Activated CD8-positive, alpha-beta memory T cell treated with anti-CD3 and anti-CD28 coated beads, Interleukin-2, amount 50 U/mL, for 24 hours (primary cell): Measurements from ENCODE around the gene PTGIS.
"Not testable (repeated sequence)": the region's sequence is repeated elsewhere in the genome, so short reads cannot be mapped to it uniquely, and the experiment has no call there.

Experiments used
- DNase-seq: peaks from one replicate; pipeline ENCODE4 v3.0.0-alpha.2; 2020; ENCODE audit errors: extremely low read depth

Gene PTGIS

DNA sequence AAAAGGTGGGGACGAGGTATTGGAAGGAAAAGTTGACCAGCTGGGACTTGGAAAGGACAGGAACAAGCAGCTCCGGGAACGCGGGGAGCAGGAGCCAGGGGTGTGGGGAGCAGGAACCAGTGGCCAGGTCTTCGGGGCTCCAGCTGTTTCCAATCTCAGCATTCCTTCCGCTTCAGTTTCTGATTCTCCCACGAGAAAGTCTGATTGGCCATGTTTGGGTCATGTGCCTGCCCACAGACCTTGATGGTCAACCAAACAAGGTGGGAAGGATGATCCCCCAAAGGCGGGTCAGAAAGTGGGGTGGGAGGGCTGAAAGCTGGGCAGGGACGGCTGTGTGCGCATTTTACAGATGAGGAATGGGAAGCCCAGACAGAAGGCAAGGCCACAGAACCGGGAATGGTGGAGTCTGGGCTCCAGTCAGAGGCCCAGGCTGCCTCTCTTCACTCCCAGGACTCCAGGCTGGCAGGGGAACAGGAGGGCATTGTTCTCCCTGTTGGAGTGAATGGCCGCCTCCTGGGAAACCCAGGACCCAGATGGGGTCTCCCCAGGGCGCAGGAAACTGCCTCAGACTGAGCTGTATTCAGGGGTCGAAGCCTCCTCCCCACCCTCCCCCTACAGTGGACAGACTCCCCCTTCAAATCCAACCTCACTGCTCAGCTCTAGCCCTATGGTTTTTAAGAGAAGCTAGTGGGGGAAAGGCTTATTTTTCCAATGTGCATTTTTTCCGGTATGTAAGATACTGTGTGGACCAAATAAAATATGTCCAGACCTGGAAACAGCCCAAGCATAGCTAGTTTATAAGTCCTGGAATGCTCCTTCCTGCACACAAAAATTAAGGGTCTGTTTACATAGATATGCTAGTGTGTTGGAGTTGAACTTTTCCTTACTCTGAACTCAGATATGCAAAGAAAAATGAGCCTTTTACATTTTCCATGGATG is 12.2 kb upstream of the PTGIS start:
- DNase-seq: no peak

- no peak for DNase-seq
These were observed 11.3 kb upstream of the PTGIS start for GRCh38 chr20:49579195-49579594.

- no peak for DNase-seq
These were observed 10.5 kb upstream of the PTGIS start for GRCh38 chr20:49578436-49578835.

GRCh38 chr20:49575551-49576060 is 7.7 kb upstream of the PTGIS start:
- no peak for DNase-seq

- DNase-seq: no peak
These were observed 6.0 kb upstream of the PTGIS start for GRCh38 chr20:49573900-49574416.

GRCh38 chr20:49572857-49573256 is 4.9 kb upstream of the PTGIS start:
- DNase-seq: no peak

GRCh38 chr20:49571553-49571835 is 3.6 kb upstream of the PTGIS start:
- DNase-seq: no peak

DNA sequence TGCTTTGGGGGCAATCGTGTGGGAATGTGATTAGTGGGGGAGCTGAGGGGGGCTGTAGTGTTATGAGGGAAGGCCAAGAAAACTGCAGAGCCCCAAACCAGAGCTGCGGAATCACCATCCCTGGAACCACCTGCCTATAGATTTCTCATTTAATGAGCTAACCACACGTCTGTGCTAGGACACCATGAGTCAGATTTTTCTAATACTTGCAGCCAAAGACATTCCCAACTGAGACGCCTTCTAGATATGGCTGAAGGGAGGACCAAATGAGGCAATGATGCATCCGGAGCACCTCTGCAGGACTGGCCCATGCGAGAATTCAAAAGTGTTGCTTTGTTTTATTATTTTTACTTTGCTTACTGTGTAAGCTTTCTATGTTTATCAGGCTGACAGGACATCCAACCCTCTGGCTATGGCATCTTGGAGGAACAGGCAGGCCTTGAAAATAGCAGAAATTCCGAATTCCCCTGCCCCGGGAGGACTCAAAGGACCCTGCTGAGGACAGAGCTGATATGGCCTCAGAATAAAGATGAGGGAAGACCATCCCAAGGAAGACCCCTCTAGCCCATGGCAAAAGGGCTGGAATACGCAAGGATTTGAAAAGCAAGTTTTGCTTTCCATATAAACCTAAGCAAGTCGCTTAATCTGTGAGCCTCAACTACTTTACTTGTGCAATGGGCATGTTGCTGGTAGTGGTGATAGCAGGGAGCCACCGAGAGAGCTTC is 3.1 kb upstream of the PTGIS start:
- DNase-seq: no peak

DNA sequence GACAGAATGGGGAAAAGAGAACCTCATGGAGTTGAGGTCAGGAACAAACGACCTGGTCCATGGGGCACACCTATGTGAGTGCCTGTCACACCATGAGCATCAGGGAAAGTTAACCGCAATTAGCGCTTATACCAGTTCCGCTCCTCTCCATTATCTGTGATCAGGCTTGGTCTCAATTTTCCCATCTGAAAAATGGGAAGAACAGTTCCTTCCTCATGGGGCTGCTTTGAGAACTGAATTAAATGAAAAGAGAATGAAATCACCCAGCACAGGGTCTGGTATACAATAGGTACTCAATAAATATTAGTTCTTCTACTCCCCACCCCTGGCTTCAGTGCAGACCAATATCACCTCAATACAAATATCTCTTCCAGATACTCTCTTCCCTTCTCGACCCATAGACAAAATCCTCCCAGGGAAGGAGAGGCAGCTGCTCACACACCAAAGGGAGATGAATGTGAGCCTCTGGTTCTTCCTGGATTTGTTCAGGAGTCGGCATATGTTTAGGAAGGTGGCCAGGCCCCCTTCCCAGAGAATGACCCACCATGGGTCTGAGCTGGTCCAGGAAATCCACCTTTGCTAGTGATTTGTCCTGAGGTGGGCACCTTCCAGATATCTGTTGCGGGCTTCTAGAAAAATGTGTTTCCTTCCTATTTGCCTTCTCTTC is 2.4 kb upstream of the PTGIS start:
- no peak for DNase-seq

GRCh38 chr20:49569411-49570115 is 1.6 kb upstream of the PTGIS start:
- no peak for DNase-seq

- DNase-seq: no peak
These were observed 578 bp upstream of the PTGIS start for GRCh38 chr20:49568278-49569151.

GRCh38 chr20:49566401-49567364 is 1.3 kb downstream of the PTGIS start:
- no peak for DNase-seq

DNA sequence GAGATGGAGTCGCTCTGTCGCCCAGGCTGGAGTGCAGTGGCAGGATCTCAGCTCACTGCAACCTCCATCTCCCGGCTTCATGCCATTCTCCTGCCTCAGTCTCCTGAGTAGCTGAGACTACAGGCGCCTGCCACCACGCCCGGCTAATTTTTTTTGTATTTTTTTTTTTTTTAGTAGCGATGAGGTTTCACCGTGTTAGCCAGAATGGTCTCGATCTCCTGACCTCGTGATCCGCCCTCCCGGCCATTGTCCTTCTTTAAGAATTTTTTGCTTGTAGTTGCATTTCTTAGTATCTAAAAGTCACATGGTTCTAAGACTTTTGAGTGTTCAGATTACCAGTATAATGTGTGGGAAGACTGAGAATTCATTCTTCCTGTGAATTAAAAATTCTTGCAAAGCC is 2.9 kb downstream of the PTGIS start:
- not testable (repeated sequence) for DNase-seq

DNA sequence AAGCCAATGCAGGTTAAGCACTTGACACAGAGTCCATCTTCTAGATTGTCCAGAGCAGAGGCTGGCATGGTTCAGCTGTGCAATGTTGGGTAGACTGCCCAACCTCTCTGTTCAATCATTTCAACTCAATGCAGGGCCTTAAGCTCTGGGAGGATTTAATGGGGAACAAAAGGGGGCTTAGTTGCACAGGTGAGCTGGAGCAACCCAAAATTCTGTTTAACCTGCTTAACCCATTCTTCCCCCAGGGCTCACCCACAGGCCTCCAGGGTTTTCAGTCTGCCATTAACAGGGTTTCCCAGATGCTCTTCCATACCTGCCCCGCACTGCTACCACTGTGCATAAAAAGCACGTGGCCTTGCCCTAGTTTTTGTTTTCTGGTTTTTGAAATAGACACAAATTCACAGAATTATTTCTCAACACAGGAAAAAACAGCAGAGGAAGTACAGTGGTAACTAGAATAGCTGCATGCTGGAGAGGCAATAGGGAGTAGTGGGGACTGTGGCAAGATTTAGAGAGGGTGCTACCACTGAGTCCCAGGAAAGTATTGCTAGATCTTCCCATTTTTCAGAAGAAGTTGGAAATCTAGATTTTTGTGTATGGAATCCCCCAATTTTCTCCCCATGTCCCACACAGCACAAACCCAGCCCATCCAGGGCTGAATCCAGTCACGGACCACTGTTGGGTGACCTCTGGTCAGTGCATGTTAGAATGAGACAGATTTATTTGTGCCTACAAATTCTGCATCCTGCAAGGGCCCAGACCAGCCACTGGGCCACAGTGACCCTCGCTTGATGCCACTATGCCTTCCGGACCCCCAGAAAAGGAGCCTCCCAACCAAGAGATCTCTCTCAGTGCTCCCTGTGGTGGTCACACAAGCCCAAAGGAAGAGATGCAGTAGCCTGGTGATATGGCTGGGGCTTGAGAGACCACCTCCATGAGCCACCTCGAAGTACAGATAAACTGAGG is 4.6 kb downstream of the PTGIS start:
- DNase-seq: no peak

DNA sequence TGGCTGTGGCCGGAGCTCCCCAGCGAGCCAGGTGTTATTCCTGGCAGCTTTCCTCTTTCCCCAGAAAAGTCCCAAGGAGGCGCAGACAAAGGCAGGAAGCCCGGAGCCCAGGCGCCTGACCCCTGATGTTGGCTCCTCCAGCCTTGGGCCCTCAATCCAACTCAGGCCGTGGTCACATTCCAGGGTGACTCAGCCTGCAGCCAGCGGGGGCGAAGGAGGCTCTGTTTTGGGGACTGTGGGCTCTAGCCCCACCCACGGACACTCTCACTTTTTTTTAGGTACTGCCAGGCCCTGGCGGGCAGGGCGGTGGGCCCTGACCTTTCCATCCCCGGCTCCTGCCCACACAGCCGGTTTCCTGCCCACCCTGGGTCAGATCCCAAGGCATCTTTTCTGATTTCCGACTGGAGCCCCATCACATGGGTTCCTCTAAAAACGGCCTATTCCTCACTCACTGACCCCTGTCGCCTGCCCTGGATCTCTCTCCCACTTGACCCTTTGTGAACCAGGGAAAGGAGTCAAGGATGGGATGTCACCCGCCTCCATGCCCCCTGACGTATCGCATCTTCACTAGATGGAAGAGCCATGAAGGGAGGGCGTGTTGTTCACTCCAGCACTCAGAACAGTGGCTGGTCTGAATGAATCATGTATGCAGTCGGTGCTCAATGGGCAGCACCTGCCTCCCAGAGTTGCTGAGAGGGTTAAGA is 5.5 kb downstream of the PTGIS start:
- no peak for DNase-seq

DNA sequence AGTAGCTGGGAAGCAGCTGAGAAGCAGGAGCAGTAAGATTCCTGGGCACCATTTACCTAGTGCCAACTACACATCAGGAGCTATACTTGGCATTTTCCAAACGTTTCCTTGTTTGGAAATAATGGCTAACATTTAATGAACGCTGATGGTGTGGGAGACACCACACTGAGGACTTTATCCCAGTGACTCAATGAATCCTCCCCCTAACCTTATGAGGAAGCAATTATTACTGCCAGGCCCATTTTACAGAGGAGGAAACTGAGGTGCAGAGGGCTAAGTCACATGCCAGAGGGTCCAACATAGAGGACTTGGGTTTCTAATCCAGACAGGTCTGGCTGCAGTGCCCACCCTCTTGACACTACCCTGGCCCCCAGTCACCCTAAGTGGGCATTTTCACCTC is 6.1 kb downstream of the PTGIS start:
- DNase-seq: no peak

DNA sequence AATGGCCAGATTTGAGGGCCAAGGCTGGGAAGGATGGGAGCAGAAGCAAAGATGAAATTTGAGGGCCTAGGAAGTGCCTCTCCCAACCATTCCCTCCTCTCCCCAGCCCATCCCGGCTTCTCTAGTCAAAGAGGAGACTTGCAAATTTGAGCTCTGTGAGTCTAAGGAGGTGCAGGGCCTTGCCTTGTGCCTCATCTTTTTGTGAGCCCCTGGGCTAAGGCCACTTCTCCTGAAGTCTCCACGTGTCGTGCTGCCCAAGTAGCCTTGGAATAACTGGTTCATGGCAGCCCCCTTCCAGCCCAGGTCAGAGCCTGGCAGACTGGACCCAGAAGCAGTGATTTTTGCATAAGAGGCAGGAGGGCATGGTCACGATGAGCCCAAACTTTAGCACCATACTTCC is 6.7 kb downstream of the PTGIS start:
- DNase-seq: no peak

GRCh38 chr20:49560646-49561045 is 7.3 kb downstream of the PTGIS start:
- DNase-seq: no peak
